ENCODE measurements around the gene CTBP2. TPM values are rescaled to one million over a fixed set of nuclear protein-coding genes. Genes with fewer than 3 reads are reported as not detected.

CTBP2 gene
- total and polyA plus RNA-seq, 10 donors: 6.7 to 74.4 (median 40.1) TPM

DNA sequence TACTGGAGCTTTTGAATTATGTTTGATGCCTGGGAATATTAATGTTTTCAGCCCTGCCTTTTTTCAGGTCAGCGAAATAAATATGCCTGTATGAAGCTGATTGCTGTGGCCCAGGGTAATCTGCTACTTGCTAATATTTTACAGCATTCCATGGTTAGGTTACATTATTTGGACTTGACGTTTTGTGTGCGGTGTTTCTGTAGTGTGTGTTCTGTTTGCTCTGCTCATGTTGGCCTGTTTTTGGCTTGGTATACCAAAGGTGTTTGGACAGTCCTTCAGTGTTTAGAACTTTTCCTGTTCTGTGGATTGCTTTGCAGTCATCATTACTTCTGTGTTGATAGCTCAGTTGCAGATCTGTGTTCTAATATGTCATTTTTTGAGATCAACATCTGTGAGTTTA, 206.9 kb downstream of the CTBP2 start:
- no peaks in the 10 kb centered on the region for H3K9me3 ChIP-seq
- no peak for TF ChIP-seq POLR2AphosphoS5 (IDR thresholded peaks at IDR 0.05)
- TF ChIP-seq, protein P1, sequence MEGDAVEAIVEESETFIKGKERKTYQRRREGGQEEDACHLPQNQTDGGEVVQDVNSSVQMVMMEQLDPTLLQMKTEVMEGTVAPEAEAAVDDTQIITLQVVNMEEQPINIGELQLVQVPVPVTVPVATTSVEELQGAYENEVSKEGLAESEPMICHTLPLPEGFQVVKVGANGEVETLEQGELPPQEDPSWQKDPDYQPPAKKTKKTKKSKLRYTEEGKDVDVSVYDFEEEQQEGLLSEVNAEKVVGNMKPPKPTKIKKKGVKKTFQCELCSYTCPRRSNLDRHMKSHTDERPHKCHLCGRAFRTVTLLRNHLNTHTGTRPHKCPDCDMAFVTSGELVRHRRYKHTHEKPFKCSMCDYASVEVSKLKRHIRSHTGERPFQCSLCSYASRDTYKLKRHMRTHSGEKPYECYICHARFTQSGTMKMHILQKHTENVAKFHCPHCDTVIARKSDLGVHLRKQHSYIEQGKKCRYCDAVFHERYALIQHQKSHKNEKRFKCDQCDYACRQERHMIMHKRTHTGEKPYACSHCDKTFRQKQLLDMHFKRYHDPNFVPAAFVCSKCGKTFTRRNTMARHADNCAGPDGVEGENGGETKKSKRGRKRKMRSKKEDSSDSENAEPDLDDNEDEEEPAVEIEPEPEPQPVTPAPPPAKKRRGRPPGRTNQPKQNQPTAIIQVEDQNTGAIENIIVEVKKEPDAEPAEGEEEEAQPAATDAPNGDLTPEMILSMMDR (IDR thresholded peaks at IDR 0.05 in 8 of 11, conservative IDR thresholded peaks at IDR 0.05 in 3 of 11): no peak
- no peak for TF ChIP-seq POLR2A (IDR thresholded peaks at IDR 0.05)
- no peak overlapping the region for H3K4me3 ChIP-seq
- no peak for DNase-seq
- peaks cover 0 to 31% (median 3%) of the 10 kb centered on the region in 6 donors for H3K36me3 ChIP-seq
- no peak overlapping the region for H3K27ac ChIP-seq
- WGBS, 5 donors: 80 to 95% (median 91%) methylated on average over 3 of the region's 3 CpGs
- peaks cover 13 to 52% (median 29%) of the 10 kb centered on the region in 6 donors for H3K4me1 ChIP-seq
- no peaks in the 10 kb centered on the region for H3K27me3 ChIP-seq (replicated peaks in 1 of 7)
- intact Hi-C loops (cut with DNase I; ENCODE audit: low total_unique reads): no loop called here

DNA sequence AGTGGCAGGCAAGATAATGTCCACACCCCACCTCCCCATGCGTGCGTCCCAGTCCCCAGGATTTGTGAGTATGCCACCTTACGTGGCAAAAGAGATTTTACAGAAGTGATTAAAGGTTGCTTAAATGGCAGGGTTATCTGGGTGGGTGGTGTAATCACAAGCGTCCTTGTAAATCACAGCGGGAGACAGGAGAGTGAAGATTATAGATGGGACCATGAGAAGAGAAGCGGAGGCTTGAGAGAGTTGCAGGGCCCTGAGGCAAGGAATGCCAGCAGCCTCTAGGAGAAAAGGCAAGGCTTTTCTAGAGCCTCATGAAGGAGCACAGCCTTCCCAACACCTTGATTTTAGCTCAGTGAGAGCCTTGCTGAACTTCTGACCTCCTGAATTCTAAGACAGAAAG, 208.2 kb downstream of the CTBP2 start:
- intact Hi-C loops (cut with DNase I; ENCODE audit: low total_unique reads): no loop called here
- H3K27ac ChIP-seq: no peak overlapping the region
- DNase-seq: no peak
- TF ChIP-seq POLR2A (IDR thresholded peaks at IDR 0.05) (no peak), POLR2AphosphoS5 (IDR thresholded peaks at IDR 0.05) (no peak)
- TF ChIP-seq, protein P1 (IDR thresholded peaks at IDR 0.05 in 8 of 11, conservative IDR thresholded peaks at IDR 0.05 in 3 of 11): no peak
- no peaks in the 10 kb centered on the region for H3K9me3 ChIP-seq
- H3K4me3 ChIP-seq: no peak overlapping the region
- H3K4me1 ChIP-seq: peaks cover 8 to 44% (median 21%) of the 10 kb centered on the region in 6 donors
- WGBS, 5 donors: 73 to 91% (median 86%) methylated on average over 6 of the region's 6 CpGs
- H3K36me3 ChIP-seq: peaks cover 0 to 41% (median 3%) of the 10 kb centered on the region in 6 donors
- no peaks in the 10 kb centered on the region for H3K27me3 ChIP-seq (replicated peaks in 1 of 7)

DNA sequence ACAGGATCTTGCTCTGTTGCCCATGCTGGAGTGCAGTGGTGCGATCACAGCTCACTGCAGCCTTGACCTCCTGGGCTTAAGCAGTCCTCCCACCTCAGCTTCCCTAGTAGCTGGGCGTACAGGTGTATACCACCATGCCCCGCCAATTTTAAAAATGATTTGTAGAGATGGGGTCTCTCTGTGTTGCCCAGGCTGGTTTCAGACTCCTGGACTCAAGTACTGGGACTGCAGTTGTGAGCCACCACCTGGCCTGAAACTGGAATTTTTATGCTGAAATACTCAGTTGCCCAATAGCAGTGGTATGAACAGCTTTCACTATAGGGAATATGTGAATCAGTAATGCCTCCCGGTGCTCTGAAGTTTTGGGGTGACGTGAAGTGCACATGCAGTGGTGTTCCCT, 210.8 kb downstream of the CTBP2 start:
- TF ChIP-seq POLR2A (IDR thresholded peaks at IDR 0.05) (no peak), POLR2AphosphoS5 (IDR thresholded peaks at IDR 0.05) (no peak)
- TF ChIP-seq, protein P1 (IDR thresholded peaks at IDR 0.05 in 8 of 11, conservative IDR thresholded peaks at IDR 0.05 in 3 of 11): no peak
- Histone ChIP-seq H3K4me1 (peaks cover 1 to 41% (median 9%) of the 10 kb centered on the region in 6 donors), H3K4me3 (no peak overlapping the region), H3K27ac (no peak overlapping the region), H3K36me3 (peaks cover 0 to 43% (median 3%) of the 10 kb centered on the region in 6 donors), H3K9me3 (no peaks in the 10 kb centered on the region), H3K27me3 (replicated peaks in 1 of 7) (no peaks in the 10 kb centered on the region)
- DNase-seq: no peak
- 86 to 98% (median 92%) methylated on average over 5 of the region's 5 CpGs for WGBS, 5 donors
- intact Hi-C loops (cut with DNase I; ENCODE audit: low total_unique reads): no loop called here

DNA sequence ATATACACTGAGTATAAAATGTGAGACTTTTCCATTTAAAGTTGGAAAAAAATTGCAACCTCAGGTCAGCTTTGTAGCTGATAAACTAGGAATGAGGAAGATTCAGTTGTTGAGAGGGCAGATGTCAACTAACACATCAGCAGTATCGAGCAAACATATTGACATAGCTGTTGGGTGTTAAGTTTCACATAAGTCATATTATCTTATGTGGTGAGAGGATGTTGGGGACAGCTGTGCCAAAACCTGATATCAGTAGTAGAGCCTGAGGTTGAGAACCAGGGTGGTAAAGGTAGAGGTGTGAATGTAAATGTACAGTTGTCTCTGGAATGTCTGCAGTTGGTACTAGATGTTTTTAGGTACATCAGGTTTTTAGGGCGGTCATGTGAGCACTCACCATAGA, 213.4 kb downstream of the CTBP2 start:
- no peaks in the 10 kb centered on the region for H3K27me3 ChIP-seq (replicated peaks in 1 of 7)
- WGBS, 5 donors: 69 to 81% (median 73%) methylated on average over 2 of the region's 2 CpGs

More for the DNA sequence above, 213.4 kb downstream of the CTBP2 start:
- Histone ChIP-seq H3K36me3 (peaks cover 0 to 49% (median 3%) of the 10 kb centered on the region in 6 donors), H3K4me1 (peaks cover 10 to 53% (median 35%) of the 10 kb centered on the region in 6 donors), H3K9me3 (no peaks in the 10 kb centered on the region), H3K4me3 (no peak overlapping the region), H3K27ac (no peak overlapping the region)
- no peak for DNase-seq
- TF ChIP-seq, protein P1 (IDR thresholded peaks at IDR 0.05 in 8 of 11, conservative IDR thresholded peaks at IDR 0.05 in 3 of 11): no peak
- TF ChIP-seq POLR2AphosphoS5 (IDR thresholded peaks at IDR 0.05): no peak
- no peak for TF ChIP-seq POLR2A (IDR thresholded peaks at IDR 0.05)
- intact Hi-C loops (cut with DNase I; ENCODE audit: low total_unique reads): no loop called here

All from spleen (tissue), 11 donors.